ENCODE measurements around the gene MAPK8IP2.

MAPK8IP2 gene

DNA sequence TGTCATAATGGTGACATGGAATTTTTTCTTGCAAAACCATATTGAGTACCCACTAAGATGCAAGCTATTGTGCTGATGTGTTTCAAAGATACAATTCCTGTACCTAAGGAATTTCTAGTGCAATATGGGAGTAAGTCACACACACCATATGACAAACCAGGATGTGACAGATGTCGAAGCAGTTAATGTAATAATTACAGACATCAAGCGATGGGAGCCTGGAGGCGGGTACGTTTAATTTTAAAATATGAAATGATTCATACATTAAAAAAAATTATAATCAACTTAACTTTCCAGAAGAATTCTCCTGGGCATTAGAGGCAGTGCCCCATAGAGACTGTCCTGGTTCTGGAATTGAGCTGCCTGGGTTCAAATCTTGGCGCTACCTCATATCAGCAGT is 43.9 kb upstream of the MAPK8IP2 start:
- no peak overlapping the region for H3K4me2 ChIP-seq (ENCODE audit: insufficient read depth, low read length)
- TF ChIP-seq EZH2 (IDR thresholded peaks at IDR 0.05; ENCODE audit: borderline replicate concordance, low read depth, low read length, severe bottlenecking) = no peak
- TF ChIP-seq, protein P1, sequence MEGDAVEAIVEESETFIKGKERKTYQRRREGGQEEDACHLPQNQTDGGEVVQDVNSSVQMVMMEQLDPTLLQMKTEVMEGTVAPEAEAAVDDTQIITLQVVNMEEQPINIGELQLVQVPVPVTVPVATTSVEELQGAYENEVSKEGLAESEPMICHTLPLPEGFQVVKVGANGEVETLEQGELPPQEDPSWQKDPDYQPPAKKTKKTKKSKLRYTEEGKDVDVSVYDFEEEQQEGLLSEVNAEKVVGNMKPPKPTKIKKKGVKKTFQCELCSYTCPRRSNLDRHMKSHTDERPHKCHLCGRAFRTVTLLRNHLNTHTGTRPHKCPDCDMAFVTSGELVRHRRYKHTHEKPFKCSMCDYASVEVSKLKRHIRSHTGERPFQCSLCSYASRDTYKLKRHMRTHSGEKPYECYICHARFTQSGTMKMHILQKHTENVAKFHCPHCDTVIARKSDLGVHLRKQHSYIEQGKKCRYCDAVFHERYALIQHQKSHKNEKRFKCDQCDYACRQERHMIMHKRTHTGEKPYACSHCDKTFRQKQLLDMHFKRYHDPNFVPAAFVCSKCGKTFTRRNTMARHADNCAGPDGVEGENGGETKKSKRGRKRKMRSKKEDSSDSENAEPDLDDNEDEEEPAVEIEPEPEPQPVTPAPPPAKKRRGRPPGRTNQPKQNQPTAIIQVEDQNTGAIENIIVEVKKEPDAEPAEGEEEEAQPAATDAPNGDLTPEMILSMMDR (IDR thresholded peaks at IDR 0.05; ENCODE audit: borderline replicate concordance, extremely low read depth, low read length, poor library complexity, severe bottlenecking) = no peak
- no peak for ATAC-seq (ENCODE audit: insufficient read depth, low read depth)

DNA sequence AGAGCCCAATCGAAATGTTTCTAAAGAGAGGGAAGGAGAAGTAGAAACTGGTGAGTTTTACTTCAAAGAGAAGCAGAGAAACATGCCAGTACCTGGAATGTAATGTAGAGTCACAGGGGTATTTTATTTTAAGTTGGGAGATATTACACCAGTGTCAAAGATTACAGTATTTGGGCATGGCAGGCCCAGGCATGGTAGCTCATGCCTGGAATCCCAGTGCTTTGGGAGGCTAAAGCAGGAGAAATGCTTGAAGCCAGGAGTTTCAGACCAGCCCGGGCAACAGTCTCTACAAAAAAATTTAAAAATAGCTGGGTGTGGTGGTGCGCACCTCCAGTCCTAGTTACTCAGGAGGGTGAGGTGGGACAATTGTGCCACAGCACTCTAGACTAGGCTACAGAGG is 40.6 kb upstream of the MAPK8IP2 start:
- Histone ChIP-seq H3K27me3 (ENCODE audit: insufficient read depth, low read length, poor library complexity) (no peaks in the 10 kb centered on the region), H3K4me3 (ENCODE audit: low read depth in 1 of 2, low read length in 2 of 2) (no peak overlapping the region), H3K9me3 (ENCODE audit: insufficient read depth, low read length, severe bottlenecking) (no peaks in the 10 kb centered on the region), H2AFZ (ENCODE audit: low read depth, low read length) (no peak overlapping the region), H3K36me3 (ENCODE audit: insufficient read depth, low read length) (no peaks in the 10 kb centered on the region), H3K27ac (ENCODE audit: low read length) (no peak overlapping the region), H3K79me2 (ENCODE audit: insufficient read depth, low read length) (no peaks in the 10 kb centered on the region), H3K4me1 (ENCODE audit: insufficient read depth, low read length) (peaks cover 11% of the 10 kb centered on the region), H4K20me1 (ENCODE audit: insufficient read depth, low read length) (no peaks in the 10 kb centered on the region), H3K4me2 (ENCODE audit: insufficient read depth, low read length) (no peak overlapping the region), H3K9ac (ENCODE audit: low read depth, low read length) (no peak overlapping the region)
- no peak for TF ChIP-seq EZH2 (IDR thresholded peaks at IDR 0.05; ENCODE audit: borderline replicate concordance, low read depth, low read length, severe bottlenecking)
- TF ChIP-seq, protein P1 (IDR thresholded peaks at IDR 0.05; ENCODE audit: borderline replicate concordance, extremely low read depth, low read length, poor library complexity, severe bottlenecking) = no peak
- DNase-seq (no peak), ATAC-seq (ENCODE audit: insufficient read depth, low read depth) (no peak)

More for the DNA sequence above, 43.9 kb upstream of the MAPK8IP2 start:
- Histone ChIP-seq H3K27me3 (ENCODE audit: insufficient read depth, low read length, poor library complexity) (no peaks in the 10 kb centered on the region), H2AFZ (ENCODE audit: low read depth, low read length) (no peak overlapping the region), H3K9ac (ENCODE audit: low read depth, low read length) (no peak overlapping the region), H3K27ac (ENCODE audit: low read length) (no peak overlapping the region), H3K79me2 (ENCODE audit: insufficient read depth, low read length) (no peaks in the 10 kb centered on the region), H3K9me3 (ENCODE audit: insufficient read depth, low read length, severe bottlenecking) (no peaks in the 10 kb centered on the region), H4K20me1 (ENCODE audit: insufficient read depth, low read length) (no peaks in the 10 kb centered on the region), H3K4me3 (ENCODE audit: low read depth in 1 of 2, low read length in 2 of 2) (no peak overlapping the region), H3K4me1 (ENCODE audit: insufficient read depth, low read length) (no peaks in the 10 kb centered on the region), H3K36me3 (ENCODE audit: insufficient read depth, low read length) (no peaks in the 10 kb centered on the region)
- no peak for DNase-seq

DNA sequence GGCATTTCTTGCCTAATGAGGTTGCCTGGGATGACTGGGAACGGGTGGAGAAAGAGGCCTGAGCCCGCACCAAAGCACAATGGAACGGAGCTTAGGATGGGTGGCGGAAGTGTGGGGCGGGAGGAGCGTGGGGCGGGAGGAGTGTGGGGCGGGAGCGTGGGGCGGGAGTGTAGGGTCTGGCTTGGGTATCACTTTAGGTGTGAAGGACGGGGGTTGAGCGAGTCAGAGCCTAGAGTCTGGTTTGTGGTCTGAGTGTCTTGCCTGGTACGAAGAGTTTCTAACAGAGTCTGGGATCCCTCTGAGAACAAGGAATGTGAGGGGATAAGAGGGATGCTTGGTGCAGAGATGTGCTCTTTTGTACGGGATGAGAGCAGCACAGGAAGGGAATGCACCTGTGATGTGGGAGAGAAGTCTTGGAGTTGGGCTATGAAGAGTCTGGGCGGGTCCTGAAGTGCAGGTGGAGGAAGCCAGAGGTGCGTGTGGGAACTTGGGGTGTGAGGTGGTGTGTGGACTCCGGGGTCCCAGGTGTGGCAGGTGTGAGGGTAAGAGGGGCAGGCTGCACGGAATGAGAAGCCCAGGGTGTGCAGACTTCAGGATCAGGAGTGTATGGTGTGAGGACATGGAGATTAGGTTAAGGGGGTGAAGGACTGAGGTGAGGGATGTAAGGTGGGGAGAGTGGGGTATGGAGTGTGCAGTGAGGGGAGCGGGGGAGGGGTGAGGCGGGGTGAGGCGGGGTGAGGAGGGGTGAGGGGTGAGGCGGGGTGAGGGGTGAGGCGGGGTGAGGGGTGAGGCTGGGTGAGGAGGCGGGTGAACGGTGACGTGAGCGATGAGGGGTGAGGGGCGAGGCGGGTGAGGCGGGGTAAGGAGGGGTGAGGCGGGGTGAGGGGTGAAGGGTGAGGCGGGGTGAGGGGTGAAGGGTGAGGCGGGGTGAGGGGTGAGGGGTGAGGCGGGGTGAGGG is 38.9 kb upstream of the MAPK8IP2 start:
- no peaks in the 10 kb centered on the region for H3K27me3 ChIP-seq (ENCODE audit: insufficient read depth, low read length, poor library complexity)
- H2AFZ ChIP-seq (ENCODE audit: low read depth, low read length) = no peak overlapping the region
- no peak overlapping the region for H3K27ac ChIP-seq (ENCODE audit: low read length)
- DNase-seq = no peak
- no peak for ATAC-seq (ENCODE audit: insufficient read depth, low read depth)
- H4K20me1 ChIP-seq (ENCODE audit: insufficient read depth, low read length) = no peaks in the 10 kb centered on the region
- H3K4me3 ChIP-seq (ENCODE audit: low read depth in 1 of 2, low read length in 2 of 2) = no peak overlapping the region
- no peak for TF ChIP-seq EZH2 (IDR thresholded peaks at IDR 0.05; ENCODE audit: borderline replicate concordance, low read depth, low read length, severe bottlenecking)
- TF ChIP-seq, protein P1 (IDR thresholded peaks at IDR 0.05; ENCODE audit: borderline replicate concordance, extremely low read depth, low read length, poor library complexity, severe bottlenecking) = no peak
- H3K4me1 ChIP-seq (ENCODE audit: insufficient read depth, low read length) = peaks cover 11% of the 10 kb centered on the region
- H3K9me3 ChIP-seq (ENCODE audit: insufficient read depth, low read length, severe bottlenecking) = no peaks in the 10 kb centered on the region
- H3K9ac ChIP-seq (ENCODE audit: low read depth, low read length) = no peak overlapping the region
- H3K36me3 ChIP-seq (ENCODE audit: insufficient read depth, low read length) = no peaks in the 10 kb centered on the region
- H3K4me2 ChIP-seq (ENCODE audit: insufficient read depth, low read length) = no peak overlapping the region
- H3K79me2 ChIP-seq (ENCODE audit: insufficient read depth, low read length) = no peaks in the 10 kb centered on the region

All from DND-41 (cell line).